PC-9 (cell line): ENCODE measurements around the gene SLC48A1.

Experiments used
- EZH2 ChIP-seq: fragments of 200-600 bp; sonication (generic); IDR thresholded peaks from 2 replicates; pipeline ENCODE4 v1.8.0; 2017; ENCODE audit warnings: antibody characterized with exemption, low read depth
- TF ChIP-seq, protein P1 (sequence below): fragments of 200-600 bp; sonication (generic); conservative IDR thresholded peaks from 2 replicates; pipeline ENCODE4 v1.6.1; 2017; ENCODE audit warnings: mixed run types, antibody characterized with exemption, mild to moderate bottlenecking, moderate library complexity

DNA sequence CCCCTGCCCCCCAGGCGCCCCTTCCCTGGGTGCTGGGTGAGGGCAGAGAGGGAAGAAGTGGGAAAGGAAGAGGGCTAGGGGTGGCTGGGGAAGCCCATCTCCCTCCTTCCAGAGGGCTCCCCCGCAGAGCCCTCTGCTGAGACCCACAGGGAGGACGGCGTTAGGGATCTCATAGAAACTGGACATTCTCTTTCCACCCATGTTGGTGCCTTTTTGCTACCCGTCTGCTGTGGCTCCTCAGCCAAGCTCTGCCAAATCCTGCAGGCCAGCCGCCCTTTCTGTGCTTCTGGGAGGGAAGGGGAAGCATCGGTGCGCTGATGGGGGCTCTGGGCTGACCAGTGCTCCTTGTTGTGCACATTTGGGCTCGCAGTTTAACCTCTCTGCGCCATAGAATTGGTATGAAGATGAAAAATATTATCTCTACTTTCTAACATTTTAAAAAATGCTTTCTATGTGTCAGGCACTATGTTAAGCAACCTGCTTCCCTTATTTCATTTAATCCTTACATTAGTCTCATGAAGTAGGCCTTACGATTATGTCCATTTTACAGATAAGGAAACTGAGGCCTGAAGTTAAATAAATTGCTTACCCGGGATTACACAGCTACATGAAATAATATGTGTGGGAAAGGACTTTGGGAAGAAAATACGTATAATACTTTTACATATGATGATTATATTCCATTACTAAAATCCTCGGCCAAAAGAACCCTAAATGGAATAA lies 981 bp downstream of the SLC48A1 start:
- TF ChIP-seq, protein P1, sequence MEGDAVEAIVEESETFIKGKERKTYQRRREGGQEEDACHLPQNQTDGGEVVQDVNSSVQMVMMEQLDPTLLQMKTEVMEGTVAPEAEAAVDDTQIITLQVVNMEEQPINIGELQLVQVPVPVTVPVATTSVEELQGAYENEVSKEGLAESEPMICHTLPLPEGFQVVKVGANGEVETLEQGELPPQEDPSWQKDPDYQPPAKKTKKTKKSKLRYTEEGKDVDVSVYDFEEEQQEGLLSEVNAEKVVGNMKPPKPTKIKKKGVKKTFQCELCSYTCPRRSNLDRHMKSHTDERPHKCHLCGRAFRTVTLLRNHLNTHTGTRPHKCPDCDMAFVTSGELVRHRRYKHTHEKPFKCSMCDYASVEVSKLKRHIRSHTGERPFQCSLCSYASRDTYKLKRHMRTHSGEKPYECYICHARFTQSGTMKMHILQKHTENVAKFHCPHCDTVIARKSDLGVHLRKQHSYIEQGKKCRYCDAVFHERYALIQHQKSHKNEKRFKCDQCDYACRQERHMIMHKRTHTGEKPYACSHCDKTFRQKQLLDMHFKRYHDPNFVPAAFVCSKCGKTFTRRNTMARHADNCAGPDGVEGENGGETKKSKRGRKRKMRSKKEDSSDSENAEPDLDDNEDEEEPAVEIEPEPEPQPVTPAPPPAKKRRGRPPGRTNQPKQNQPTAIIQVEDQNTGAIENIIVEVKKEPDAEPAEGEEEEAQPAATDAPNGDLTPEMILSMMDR = 0 out of 2 replicates have a peak, but pooled peaks have one; percentile 13
- no peak for TF ChIP-seq EZH2
